ENCODE measurements around the gene COMT. TPM values are rescaled to one million over a fixed set of nuclear protein-coding genes. Genes with fewer than 3 reads are reported as not detected.

COMT gene
- total and polyA plus RNA-seq, 2 of the 4 experiments (the other 2 are of a cell fraction): 202 to 347 TPM

- no peak overlapping the region for H2AK5ac ChIP-seq (ENCODE audit: low read depth, low read length)
- intact Hi-C loops (cut with micrococcal nuclease) (no loop called here), in situ Hi-C loops (cut with MboI; ENCODE audit: low sequenced_read_pairs) (no loop called here), dilution Hi-C loops (cut with HindIII; ENCODE audit: low sequenced_read_pairs, unreplicated experiment) (no loop called here)
- DNase-seq (no peak), ATAC-seq (ENCODE audit: low read depth) (no peak)
- H4K20me1 ChIP-seq (ENCODE audit: insufficient read depth, low read length): no peaks in the 10 kb centered on the region; the same call in 1 of the 2 replicates
- no peaks in the 10 kb centered on the region for H3K27me3 ChIP-seq (ENCODE audit: control insufficient read depth, insufficient read depth, low read length)
- H3K18ac ChIP-seq (ENCODE audit: low read depth, low read length): no peak overlapping the region
- peaks cover 13 to 20% of the 10 kb centered on the region in 2 experiments; a peak in 3 of 4 replicates for H3K79me1 ChIP-seq (ENCODE audit: low read depth in 1 of 2, low read length in 2 of 2)
- no peak overlapping the region for H3K4ac ChIP-seq (ENCODE audit: low read depth, low read length)
- H3K14ac ChIP-seq (replicated peaks; ENCODE audit: low read depth, low read length): no peak overlapping the region
- no peak overlapping the region for H3K9ac ChIP-seq (ENCODE audit: low read depth, low read length)
- no peak overlapping the region for H3K4me2 ChIP-seq (ENCODE audit: low read depth, low read length)
- no peak overlapping the region for H3K56ac ChIP-seq (ENCODE audit: extremely low read depth, insufficient read depth, low read length)
- no peak overlapping the region for H2AFZ ChIP-seq (replicated peaks; ENCODE audit: low read length, poor library complexity)
- H4K91ac ChIP-seq (ENCODE audit: insufficient read depth, low read depth, low read length): no peak overlapping the region
- no peak overlapping the region for H3K4me3 ChIP-seq (ENCODE audit: insufficient read depth, low read depth, low read length)
- no peak overlapping the region for H4K8ac ChIP-seq (ENCODE audit: low read depth in 2 of 2, low read length in 2 of 2)
- no peaks in the 10 kb centered on the region for H3K4me1 ChIP-seq (ENCODE audit: control insufficient read depth, insufficient read depth, low read length)
- H2BK15ac ChIP-seq (ENCODE audit: low read depth, low read length): no peak overlapping the region
- ChIA-PET POLR2A (ENCODE audit: unreplicated experiment) (no interaction called here), CTCF (no interaction called here)
- no peak overlapping the region for H2BK5ac ChIP-seq (ENCODE audit: low read depth, low read length, poor library complexity, severe bottlenecking)
- WGBS, 2 experiments (ENCODE audit: extremely low coverage in 2 of 2, insufficient read length in 1 of 2): no CpG with 5 or more reads among the region's 7 CpGs
- no TSS peak for BruUV-seq (replicated peaks)
- H3K27ac ChIP-seq (ENCODE audit: insufficient read depth, low read length): no peak overlapping the region
- no peak overlapping the region for H4K5ac ChIP-seq (ENCODE audit: low read depth, low read length)
- no peak overlapping the region for H2BK120ac ChIP-seq (ENCODE audit: low read depth, low read length)
- no peaks in the 10 kb centered on the region for H3K9me3 ChIP-seq (ENCODE audit: control insufficient read depth, insufficient read depth, low read length)
- H2AK9ac ChIP-seq (replicated peaks; ENCODE audit: low read depth, low read length, poor library complexity): no peak overlapping the region
- peaks cover 7% of the 10 kb centered on the region; the same call in 1 of the 2 replicates for H3K36me3 ChIP-seq (ENCODE audit: control insufficient read depth, insufficient read depth, low read length)
- H3K23ac ChIP-seq (ENCODE audit: low read depth, low read length): no peak overlapping the region
- H2BK20ac ChIP-seq (ENCODE audit: low read depth, low read length): no peak overlapping the region
- TF ChIP-seq MAZ (IDR thresholded peaks at IDR 0.05; ENCODE audit: borderline replicate concordance, low read depth, low read length): no peak
- no peak for TF ChIP-seq ELK1 (IDR thresholded peaks at IDR 0.05; ENCODE audit: borderline replicate concordance, low read depth, low read length)
- TF ChIP-seq MXI1 (IDR thresholded peaks at IDR 0.05; ENCODE audit: borderline replicate concordance, low read depth, low read length): no peak
- no peak for TF ChIP-seq CTCF (conservative IDR thresholded peaks at IDR 0.05; ENCODE audit: low read depth, low read length)
- TF ChIP-seq POLR2A (IDR thresholded peaks at IDR 0.05; ENCODE audit: low read depth, low read length): no peak
- TF ChIP-seq RFX5 (IDR thresholded peaks at IDR 0.05; ENCODE audit: low read depth, low read length): no peak
- TF ChIP-seq FOS (IDR thresholded peaks at IDR 0.05; ENCODE audit: low read depth, low read length): no peak
- no peak for TF ChIP-seq NFE2L2 (IDR thresholded peaks at IDR 0.05; ENCODE audit: low read depth, low read length)
- no peak for TF ChIP-seq RCOR1 (IDR thresholded peaks at IDR 0.05; ENCODE audit: insufficient replicate concordance, low read length)
- TF ChIP-seq MAFK (IDR thresholded peaks at IDR 0.05; ENCODE audit: low read depth, low read length): no peak
- TF ChIP-seq RAD21 (IDR thresholded peaks at IDR 0.05; ENCODE audit: low read length): no peak
- no peak for TF ChIP-seq BHLHE40 (IDR thresholded peaks at IDR 0.05; ENCODE audit: low read depth, low read length)
- TF ChIP-seq USF2 (IDR thresholded peaks at IDR 0.05; ENCODE audit: low read depth, low read length): no peak
- no peak for TF ChIP-seq CEBPB (IDR thresholded peaks at IDR 0.05; ENCODE audit: low read depth, low read length)
- TF ChIP-seq SMC3 (IDR thresholded peaks at IDR 0.05; ENCODE audit: low read depth, low read length): no peak
- no peak for TF ChIP-seq CHD1 (IDR thresholded peaks at IDR 0.05; ENCODE audit: low read depth, low read length)
- H3K9me1 ChIP-seq (ENCODE audit: insufficient read depth, low read length): peaks cover 15% of the 10 kb centered on the region
Observed at GRCh38 chr22:19927696-19928095, 13.9 kb upstream of the COMT start.
